ENCODE data around the gene SEMA5A. TPM values are rescaled to one million over a fixed set of nuclear protein-coding genes. Genes with fewer than 3 reads are reported as not detected.

The SEMA5A gene
- total RNA-seq, 1 experiment from 2014 or later = 34.3 TPM

GRCh38 chr5:9438596-9439354, 107.1 kb downstream of the SEMA5A start:
- ChIA-PET POLR2A (no interaction called here), CTCF (no interaction called here)
- intact Hi-C loops (cut with micrococcal nuclease; ENCODE audit: unreplicated experiment) = no loop called here
- H3K4me1 Mint-ChIP-seq (ENCODE audit: low read depth, unreplicated experiment) = peaks cover 10% of the 10 kb centered on the region
- peaks cover 10% of the 10 kb centered on the region for H3K36me3 Mint-ChIP-seq (ENCODE audit: insufficient read depth, unreplicated experiment)
- H3K36me3 ChIP-seq (ENCODE audit: control insufficient read depth, insufficient read depth, low read length) = no peaks in the 10 kb centered on the region
- H3K4me3 ChIP-seq (ENCODE audit: low read depth, low read length) = no peak overlapping the region
- H3K9me3 Mint-ChIP-seq (ENCODE audit: unreplicated experiment) = peaks cover 15% of the 10 kb centered on the region
- no peak overlapping the region for H3K4me3 Mint-ChIP-seq (ENCODE audit: unreplicated experiment)
- H3K9me3 ChIP-seq = no peaks in the 10 kb centered on the region; the same call in 1 of the 2 replicates
- H3K4me1 ChIP-seq = no peaks in the 10 kb centered on the region
- no peak for TF ChIP-seq CTCF (IDR thresholded peaks at IDR 0.05; ENCODE audit: insufficient read depth in 1 of 2, low read depth in 1 of 2, low read length in 1 of 2, severe bottlenecking in 1 of 2, unreplicated experiment in 1 of 2)
- H3K27ac Mint-ChIP-seq (ENCODE audit: unreplicated experiment) = no peak overlapping the region
- H3K27me3 ChIP-seq (replicated peaks; ENCODE audit: control insufficient read depth, insufficient read depth, low read length) = no peaks in the 10 kb centered on the region
- BruUV-seq (replicated peaks) = no TSS peak
- DNase-seq = no peak
- H3K27me3 Mint-ChIP-seq (ENCODE audit: insufficient read depth, unreplicated experiment) = no peaks in the 10 kb centered on the region

GRCh38 chr5:9437741-9438240, 108.1 kb downstream of the SEMA5A start:
- peaks cover 10% of the 10 kb centered on the region for H3K36me3 Mint-ChIP-seq (ENCODE audit: insufficient read depth, unreplicated experiment)
- peaks cover 10% of the 10 kb centered on the region for H3K4me1 Mint-ChIP-seq (ENCODE audit: low read depth, unreplicated experiment)
- H3K27ac Mint-ChIP-seq (ENCODE audit: unreplicated experiment) = no peak overlapping the region
- no peak for TF ChIP-seq CTCF (IDR thresholded peaks at IDR 0.05; ENCODE audit: insufficient read depth in 1 of 2, low read depth in 1 of 2, low read length in 1 of 2, severe bottlenecking in 1 of 2, unreplicated experiment in 1 of 2)
- intact Hi-C loops (cut with micrococcal nuclease; ENCODE audit: unreplicated experiment) = no loop called here
- BruUV-seq (replicated peaks) = no TSS peak
- no peak overlapping the region for H3K4me3 Mint-ChIP-seq (ENCODE audit: unreplicated experiment)
- no peak for DNase-seq
- POLR2A ChIA-PET = no interaction called here
- Histone ChIP-seq H3K9me3 (no peaks in the 10 kb centered on the region; the same call in 1 of the 2 replicates), H3K27me3 (replicated peaks; ENCODE audit: control insufficient read depth, insufficient read depth, low read length) (no peaks in the 10 kb centered on the region), H3K4me1 (no peaks in the 10 kb centered on the region), H3K4me3 (ENCODE audit: low read depth, low read length) (no peak overlapping the region), H3K36me3 (ENCODE audit: control insufficient read depth, insufficient read depth, low read length) (no peaks in the 10 kb centered on the region)
- H3K9me3 Mint-ChIP-seq (ENCODE audit: unreplicated experiment) = peaks cover 15% of the 10 kb centered on the region
- CTCF ChIA-PET = no interaction called here
- no peaks in the 10 kb centered on the region for H3K27me3 Mint-ChIP-seq (ENCODE audit: insufficient read depth, unreplicated experiment)

- H3K27me3 Mint-ChIP-seq (ENCODE audit: insufficient read depth, unreplicated experiment) = no peaks in the 10 kb centered on the region
- Histone ChIP-seq H3K9me3 (no peaks in the 10 kb centered on the region), H3K4me1 (no peaks in the 10 kb centered on the region; the same call in 1 of the 2 replicates), H3K4me3 (ENCODE audit: low read depth, low read length) (no peak overlapping the region), H3K27me3 (replicated peaks; ENCODE audit: control insufficient read depth, insufficient read depth, low read length) (no peaks in the 10 kb centered on the region), H3K36me3 (ENCODE audit: control insufficient read depth, insufficient read depth, low read length) (no peaks in the 10 kb centered on the region)
- H3K4me1 Mint-ChIP-seq (ENCODE audit: low read depth, unreplicated experiment) = no peaks in the 10 kb centered on the region
- intact Hi-C loops (cut with micrococcal nuclease; ENCODE audit: unreplicated experiment) = no loop called here
- ChIA-PET POLR2A (no interaction called here), CTCF (no interaction called here)
- no peak overlapping the region for H3K27ac Mint-ChIP-seq (ENCODE audit: unreplicated experiment)
- no TSS peak for BruUV-seq (replicated peaks)
- H3K9me3 Mint-ChIP-seq (ENCODE audit: unreplicated experiment) = no peaks in the 10 kb centered on the region
- H3K4me3 Mint-ChIP-seq (ENCODE audit: unreplicated experiment) = no peak overlapping the region
- no peaks in the 10 kb centered on the region for H3K36me3 Mint-ChIP-seq (ENCODE audit: insufficient read depth, unreplicated experiment)
- TF ChIP-seq CTCF (IDR thresholded peaks at IDR 0.05; ENCODE audit: insufficient read depth in 1 of 2, low read depth in 1 of 2, low read length in 1 of 2, severe bottlenecking in 1 of 2, unreplicated experiment in 1 of 2) = no peak
- no peak for DNase-seq
These were observed 114.2 kb downstream of the SEMA5A start for GRCh38 chr5:9431496-9432258.
